Fibroblast of villous mesenchyme (primary cell): ENCODE measurements around the gene HIF1A. TPM values are rescaled to one million over a fixed set of nuclear protein-coding genes. Genes with fewer than 3 reads are reported as not detected.

Source experiments
- DNase-seq: peaks from one replicate; pipeline ENCODE4 v3.0.0-alpha.2; 2010; ENCODE audit warnings: low read depth
- H3K4me3 ChIP-seq: 2 replicates; pipeline ENCODE4 v1.5.1; 2011; ENCODE audit warnings: low read depth, mild to moderate bottlenecking, low read length
- CTCF ChIP-seq: IDR thresholded peaks from 2 replicates; pipeline ENCODE4 v1.5.1; 2012; ENCODE audit warnings: low read depth, mild to moderate bottlenecking, low read length; ENCODE audit not compliant: insufficient read depth
- total RNA-seq: library from RNA; depleted of rRNA; stranded (reverse); fragments of >200 nt; gene quantifications from 2 replicates; pipeline ENCODE4 v1.2.3, GENCODE V29; 2012

The HIF1A gene
- total RNA-seq, 1 donor = 671 TPM

DNA sequence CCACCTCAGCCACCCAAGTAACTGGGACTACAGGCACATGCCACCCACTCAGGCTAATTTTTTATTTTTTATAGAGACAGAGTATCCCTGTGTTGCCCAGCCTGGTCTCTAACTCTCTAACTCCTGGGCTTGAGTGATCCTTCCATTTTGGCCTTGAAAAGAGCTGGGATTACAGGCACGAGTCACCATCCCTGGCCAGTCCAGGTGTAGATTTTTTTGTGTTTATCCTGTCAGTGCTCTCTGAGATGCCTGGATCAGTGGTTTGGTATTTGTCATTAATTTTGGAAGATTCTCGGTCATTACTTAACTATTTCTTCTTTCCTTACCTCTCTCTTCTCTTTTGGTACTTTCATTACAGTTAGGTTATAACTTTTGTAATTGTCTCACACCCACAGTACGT, 5.3 kb upstream of the HIF1A start:
- TF ChIP-seq CTCF = no peak
- no peak for DNase-seq
- H3K4me3 ChIP-seq = no peak overlapping the region

DNA sequence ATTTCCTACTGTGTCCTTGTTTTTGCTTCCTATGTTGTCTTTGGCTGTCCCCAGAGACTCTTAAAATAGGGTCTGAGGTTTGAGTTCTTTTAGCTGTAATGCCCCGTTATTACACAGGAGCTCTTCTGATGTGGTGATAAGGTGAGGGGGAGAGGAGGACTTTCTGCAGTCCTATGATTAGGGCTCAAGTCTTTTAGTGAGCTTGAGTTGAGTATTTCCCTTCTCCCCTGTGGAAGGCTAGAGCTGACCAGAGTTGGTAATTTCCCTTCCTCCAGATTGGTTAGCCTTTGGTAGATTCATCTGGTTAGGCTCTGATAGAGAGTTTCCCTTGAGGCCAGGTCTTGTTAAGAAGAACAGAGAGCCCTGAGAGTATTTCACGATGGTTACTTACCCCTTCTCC, 4.3 kb upstream of the HIF1A start:
- TF ChIP-seq CTCF = no peak
- H3K4me3 ChIP-seq = no peak overlapping the region
- DNase-seq = no peak

DNA sequence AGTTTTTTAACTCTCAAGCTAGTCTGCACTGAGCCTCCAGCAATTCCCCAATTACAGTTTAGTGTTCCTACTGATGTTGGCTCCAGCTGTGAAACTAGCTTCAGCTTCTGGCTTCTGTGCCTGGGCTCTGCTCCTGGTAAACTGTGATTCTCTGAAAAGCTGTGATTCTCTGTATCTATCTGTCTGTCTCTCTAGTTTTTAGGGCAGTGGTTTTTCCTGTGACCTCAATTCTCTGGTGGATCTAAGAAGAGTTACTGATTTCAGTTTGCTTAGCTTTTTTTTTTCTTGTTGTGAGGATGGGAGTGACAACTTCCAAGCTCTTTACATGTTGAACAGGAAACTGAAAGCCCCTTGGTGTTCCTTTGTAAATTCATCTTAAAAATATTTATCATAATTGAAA, 3.8 kb upstream of the HIF1A start:
- TF ChIP-seq CTCF = no peak
- H3K4me3 ChIP-seq = no peak overlapping the region
- DNase-seq = no peak

DNA sequence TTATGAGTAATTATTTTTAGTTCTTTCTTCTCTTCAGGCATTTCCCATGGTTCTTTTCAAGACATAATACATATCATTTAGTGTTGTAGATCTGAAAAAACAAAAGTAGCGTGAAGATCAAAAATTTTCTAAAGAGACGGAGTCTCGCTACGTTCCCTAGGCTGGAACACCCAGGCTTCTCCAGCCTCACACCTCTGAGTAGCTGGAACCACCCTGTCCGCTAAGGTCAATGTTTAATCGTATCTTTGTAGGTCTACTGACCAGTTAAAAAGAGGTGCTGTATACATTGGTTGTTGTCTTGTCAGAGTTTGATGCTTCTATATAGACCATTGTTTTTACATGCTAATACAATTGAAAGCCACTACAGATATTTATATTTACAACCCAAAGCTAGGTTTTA, 1.3 kb upstream of the HIF1A start:
- TF ChIP-seq CTCF = no peak
- no peak overlapping the region for H3K4me3 ChIP-seq
- DNase-seq = no peak

- no peak for TF ChIP-seq CTCF
- peak overlapping the region; percentile 87 for H3K4me3 ChIP-seq
- peak; percentile 69 for DNase-seq
Observed at GRCh38 chr14:61695695-61696527, 598 bp downstream of the HIF1A start.

GRCh38 chr14:61696753-61697318, 1.5 kb downstream of the HIF1A start:
- DNase-seq = no peak
- no peak for TF ChIP-seq CTCF
- H3K4me3 ChIP-seq = peak overlapping the region; percentile 87
